AG09319 (cell line): ENCODE results near the gene EZR.

ENCODE experiments used
- DNase-seq: peaks from one replicate; pipeline ENCODE4 v3.0.0-alpha.2; 2010; ENCODE audit warnings: low read depth; ENCODE audit errors: extremely low read depth
- CTCF ChIP-seq: IDR thresholded peaks from 2 replicates; pipeline ENCODE4 v1.5.1; 2011; ENCODE audit warnings: low read depth, mild to moderate bottlenecking, inconsistent platforms, low read length, moderate library complexity

EZR gene

GRCh38 chr6:158789115-158789917, 29.9 kb downstream of the EZR start:
- no peak for TF ChIP-seq CTCF
- no peak for DNase-seq

- DNase-seq = no peak
- no peak for TF ChIP-seq CTCF
These were observed 31.8 kb downstream of the EZR start for GRCh38 chr6:158787395-158787794.

GRCh38 chr6:158786645-158787304, 32.4 kb downstream of the EZR start:
- TF ChIP-seq CTCF = no peak
- DNase-seq = no peak

GRCh38 chr6:158785036-158785435, 34.1 kb downstream of the EZR start:
- DNase-seq = no peak
- TF ChIP-seq CTCF = no peak

GRCh38 chr6:158784505-158784904, 34.7 kb downstream of the EZR start:
- TF ChIP-seq CTCF = no peak
- DNase-seq = no peak

GRCh38 chr6:158783851-158784250, 35.3 kb downstream of the EZR start:
- DNase-seq = no peak
- no peak for TF ChIP-seq CTCF

GRCh38 chr6:158783167-158783450, 36.1 kb downstream of the EZR start:
- DNase-seq = no peak
- TF ChIP-seq CTCF = no peak
